HG02840 (cell line): Measurements from ENCODE around the gene HIVEP1.

ENCODE experiments used
- ATAC-seq: cut with Tn5 transposase; IDR thresholded peaks from one replicate; pipeline ENCODE4 v1.9.1; 2021; ENCODE audit warnings: mild to moderate bottlenecking, moderate library complexity, moderate number of reproducible peaks; ENCODE audit not compliant: unreplicated experiment, low FRiP score

The HIVEP1 gene

DNA sequence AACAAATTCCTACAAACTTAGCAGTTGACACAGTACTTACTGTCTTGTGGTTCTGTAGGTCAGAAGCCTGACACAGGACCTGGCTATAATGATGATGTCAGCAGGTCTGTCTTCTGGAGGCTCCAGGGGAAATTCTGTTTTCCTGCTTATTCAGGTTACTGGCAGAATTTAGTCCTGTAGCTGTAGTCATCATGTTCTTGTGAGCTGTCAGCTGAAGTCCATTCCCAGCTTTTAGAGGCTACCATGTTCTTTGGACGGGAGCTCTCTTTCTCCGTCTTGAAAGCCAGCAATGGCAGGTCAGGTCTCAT is 99.2 kb downstream of the HIVEP1 start:
- ATAC-seq: no peak

DNA sequence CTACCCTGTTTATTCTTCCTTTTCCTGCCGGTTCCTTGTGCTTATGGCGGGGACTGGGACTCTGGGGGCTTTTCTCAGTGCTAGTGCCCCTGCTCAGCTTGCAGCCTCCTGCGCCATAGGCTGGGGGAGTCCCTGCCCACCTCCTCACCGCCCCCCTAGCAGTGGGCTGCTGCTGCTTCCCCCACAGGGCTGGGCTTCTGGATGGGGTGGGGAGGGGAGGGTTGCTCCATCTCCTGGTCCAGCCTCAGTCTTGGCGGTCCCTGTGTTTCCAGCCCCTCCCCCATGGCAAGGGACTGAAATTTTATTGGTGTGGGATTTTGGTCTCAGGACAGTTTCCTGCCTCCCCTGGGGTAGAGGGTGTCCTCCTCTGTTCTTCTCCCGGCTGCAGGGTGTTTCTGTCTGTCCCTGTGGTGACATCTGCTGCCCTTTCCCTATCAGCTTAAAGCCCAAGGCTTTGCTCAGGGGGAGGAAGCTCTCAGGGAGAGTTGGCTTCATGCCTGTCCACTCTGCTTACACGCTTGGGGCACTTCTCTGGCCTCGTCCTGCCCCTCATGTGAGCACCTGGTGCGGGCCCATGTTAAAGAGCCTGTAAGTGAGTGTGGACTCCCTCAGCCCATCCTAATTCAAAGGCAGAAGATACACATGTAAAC is 100.6 kb downstream of the HIVEP1 start:
- ATAC-seq: no peak

DNA sequence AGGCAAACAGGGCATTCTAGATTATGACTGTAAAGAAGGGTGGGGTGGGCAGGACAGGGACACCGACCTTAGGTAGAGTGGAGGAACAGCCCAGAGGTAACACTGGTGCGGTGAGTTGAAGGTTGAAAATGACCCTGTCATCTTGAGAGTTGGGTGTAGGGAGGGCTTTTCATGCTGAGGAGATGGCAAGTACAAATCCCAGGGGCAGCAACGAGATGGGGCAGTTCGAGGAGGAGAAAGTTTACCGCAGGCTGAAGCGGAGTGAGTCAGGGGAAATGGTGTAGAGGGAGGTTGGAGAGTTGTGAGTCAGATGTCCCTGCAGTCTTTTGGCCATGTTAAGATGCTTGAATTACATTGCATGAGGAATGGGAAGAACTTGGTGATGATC is 101.1 kb downstream of the HIVEP1 start:
- no peak for ATAC-seq

DNA sequence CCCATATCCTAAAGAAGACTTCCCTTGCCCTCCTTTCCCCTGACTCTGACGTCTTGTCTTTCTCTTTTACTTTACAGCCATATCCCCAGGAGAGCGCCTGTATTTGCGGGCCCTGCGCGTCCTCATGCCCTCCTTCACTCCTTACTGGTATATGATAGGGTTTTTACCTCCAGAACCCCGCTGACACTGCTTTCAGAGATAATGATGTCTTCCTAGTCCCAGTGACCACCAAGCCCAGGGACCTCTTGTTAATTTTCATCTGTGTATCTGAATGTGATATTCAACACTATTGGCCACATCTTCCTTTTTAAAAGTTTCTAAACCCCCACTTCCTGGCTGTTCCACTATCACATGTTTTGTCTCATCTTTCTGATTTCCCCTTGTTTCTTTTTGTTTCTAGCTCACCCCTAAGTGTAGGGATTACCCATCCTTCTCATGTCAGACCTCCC is 102.0 kb downstream of the HIVEP1 start:
- no peak for ATAC-seq

DNA sequence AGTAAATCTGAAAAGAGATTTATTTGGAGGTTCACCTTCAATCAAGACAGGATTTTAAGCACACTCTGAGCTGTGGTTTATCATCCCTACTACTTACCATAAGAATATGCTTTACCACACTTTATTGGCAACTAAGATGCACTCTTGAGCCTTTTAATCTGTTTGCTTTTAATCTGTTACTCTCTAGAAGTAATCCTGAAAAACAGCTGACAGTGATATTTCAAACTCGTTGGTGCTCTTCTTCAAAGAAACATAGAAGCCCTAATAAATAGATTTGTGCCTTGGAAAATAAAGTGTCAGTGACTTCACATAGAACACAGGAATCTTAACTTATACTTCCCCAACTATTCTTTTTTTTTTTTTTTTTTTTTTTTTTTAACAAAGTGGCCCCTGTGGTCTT is 102.9 kb downstream of the HIVEP1 start:
- no peak for ATAC-seq

DNA sequence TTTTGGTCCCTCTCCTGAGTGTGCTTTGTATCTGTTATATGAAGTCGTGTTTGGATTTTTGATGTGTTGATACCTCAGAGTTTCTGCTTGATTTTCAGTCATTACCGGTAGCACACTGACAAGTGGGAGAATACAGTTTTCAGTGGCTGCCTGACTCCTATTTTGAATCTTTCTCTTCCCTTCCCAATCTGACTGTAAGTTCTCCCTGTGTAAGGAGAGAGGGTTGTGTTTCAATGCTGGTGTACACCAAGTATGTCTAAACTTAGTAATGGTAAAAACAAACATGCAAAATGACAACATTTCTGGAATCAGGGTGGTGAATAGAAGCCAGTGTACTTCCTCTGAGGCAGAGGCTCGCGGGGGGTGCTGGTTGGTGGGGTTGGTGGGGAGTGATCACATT is 103.4 kb downstream of the HIVEP1 start:
- ATAC-seq: no peak

- no peak for ATAC-seq
Observed at GRCh38 chr6:12116264-12116800, 104.2 kb downstream of the HIVEP1 start.

DNA sequence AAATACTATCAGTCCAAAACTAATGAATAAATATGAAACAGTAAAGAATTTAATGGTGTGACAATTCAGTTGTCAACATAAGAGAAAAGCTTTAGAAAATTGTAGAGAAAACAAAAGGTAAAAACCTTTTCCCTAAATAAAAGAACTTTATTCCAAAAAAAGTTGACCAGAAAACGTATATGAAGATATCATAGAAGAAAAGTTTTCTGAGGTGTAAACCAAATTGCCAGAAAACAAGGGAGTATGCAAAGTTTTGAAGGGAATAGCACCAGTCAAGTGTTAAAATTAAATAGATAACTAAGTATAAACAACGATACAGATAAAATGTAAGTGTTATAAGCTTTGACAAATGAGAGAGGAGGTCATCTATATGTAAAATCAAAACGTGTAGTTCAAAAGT is 104.9 kb downstream of the HIVEP1 start:
- no peak for ATAC-seq

DNA sequence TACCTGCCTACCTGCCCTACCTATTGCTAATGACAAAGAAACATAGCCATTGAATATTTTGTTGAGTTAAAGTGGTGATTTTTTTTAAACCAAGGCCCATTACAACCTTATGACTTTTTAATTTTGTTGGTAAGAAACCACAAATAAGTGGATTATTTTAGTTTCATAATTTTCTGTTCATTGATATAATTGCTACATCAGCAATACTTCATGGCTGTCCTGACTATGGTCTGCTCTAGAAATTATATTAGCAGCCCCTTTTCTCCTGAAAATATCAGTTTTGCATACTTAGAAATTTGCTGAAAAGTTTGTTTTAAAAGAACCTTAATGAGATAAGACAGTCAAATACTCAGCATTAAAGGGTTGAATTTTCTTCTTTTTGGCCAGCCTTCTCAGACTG is 106.5 kb downstream of the HIVEP1 start:
- ATAC-seq: no peak

DNA sequence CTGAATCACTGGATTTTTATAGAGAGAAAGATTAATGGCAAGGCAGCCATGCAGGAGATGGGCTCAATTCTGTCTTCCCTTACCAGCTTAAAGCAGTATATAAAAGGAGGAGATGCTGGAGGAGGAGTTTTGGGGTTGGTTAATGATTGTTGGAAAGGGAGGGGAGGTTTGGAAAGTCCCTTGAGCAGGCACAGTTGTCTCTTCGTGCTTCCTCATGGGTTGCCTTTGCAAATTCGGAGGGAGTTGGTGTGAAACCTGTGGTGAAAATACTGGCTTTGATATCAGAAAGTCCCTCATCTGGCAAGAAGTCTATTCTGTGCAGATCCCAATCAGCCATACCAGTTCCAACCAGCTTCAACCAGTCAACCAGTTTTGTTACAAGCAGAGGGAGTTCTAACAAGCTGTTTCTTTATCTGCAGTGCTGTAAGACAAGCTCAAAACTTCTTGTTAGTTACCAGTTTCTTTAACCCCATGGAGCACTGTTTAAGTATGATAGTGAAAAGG is 107.0 kb downstream of the HIVEP1 start:
- ATAC-seq: peak; percentile 60

DNA sequence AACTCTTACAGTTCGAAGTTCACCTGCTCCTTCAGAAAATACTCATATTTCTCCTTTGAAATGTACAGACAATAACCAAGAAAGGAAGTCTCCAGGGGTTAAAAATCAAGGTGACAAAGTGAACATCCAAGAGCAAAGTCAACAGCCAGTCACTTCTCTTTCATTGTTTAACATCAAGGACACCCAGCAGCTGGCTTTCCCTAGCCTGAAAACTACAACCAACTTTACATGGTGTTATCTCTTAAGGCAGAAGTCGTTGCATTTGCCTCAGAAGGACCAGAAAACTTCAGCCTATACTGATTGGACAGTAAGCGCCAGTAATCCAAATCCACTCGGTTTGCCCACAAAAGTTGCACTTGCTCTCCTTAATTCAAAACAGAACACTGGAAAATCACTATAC is 113.3 kb downstream of the HIVEP1 start:
- no peak for ATAC-seq

DNA sequence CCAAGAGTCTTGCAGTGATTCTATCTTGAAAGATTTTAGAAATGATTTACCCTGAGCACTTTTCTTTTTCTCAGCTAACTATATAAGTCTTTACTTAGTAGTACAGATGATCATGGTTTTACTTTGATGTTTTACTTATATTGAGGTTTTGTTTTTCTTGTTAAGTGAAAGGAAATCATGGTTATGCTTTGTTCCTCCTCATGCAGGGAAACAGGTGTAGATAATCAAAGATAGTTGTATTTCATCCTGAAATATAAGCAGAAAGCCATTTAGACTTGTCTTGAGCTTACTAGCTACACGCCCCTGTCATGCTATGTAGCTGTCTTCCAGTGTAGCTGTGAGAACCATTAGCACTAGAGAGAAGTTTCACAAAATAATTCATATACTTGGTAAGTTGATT is 113.9 kb downstream of the HIVEP1 start:
- ATAC-seq: no peak

DNA sequence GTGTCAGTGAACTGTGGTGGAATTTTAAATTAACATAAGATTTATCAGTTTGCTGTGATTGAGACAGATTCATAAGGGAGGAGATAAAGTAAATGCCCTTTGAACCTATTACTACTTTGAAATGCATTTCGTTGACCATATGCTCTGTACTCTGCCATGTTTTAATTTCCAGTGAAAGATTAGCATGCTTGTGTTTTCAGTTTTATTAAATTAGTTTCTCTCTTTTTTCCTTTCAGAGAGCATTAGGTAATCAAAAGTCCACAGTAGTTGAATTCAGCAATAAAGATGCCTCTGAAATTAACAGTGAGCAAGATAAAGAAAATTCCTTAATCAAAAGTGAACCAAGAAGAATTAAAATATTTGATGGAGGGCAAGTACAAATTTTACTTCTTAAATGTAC is 117.4 kb downstream of the HIVEP1 start:
- ATAC-seq: no peak

DNA sequence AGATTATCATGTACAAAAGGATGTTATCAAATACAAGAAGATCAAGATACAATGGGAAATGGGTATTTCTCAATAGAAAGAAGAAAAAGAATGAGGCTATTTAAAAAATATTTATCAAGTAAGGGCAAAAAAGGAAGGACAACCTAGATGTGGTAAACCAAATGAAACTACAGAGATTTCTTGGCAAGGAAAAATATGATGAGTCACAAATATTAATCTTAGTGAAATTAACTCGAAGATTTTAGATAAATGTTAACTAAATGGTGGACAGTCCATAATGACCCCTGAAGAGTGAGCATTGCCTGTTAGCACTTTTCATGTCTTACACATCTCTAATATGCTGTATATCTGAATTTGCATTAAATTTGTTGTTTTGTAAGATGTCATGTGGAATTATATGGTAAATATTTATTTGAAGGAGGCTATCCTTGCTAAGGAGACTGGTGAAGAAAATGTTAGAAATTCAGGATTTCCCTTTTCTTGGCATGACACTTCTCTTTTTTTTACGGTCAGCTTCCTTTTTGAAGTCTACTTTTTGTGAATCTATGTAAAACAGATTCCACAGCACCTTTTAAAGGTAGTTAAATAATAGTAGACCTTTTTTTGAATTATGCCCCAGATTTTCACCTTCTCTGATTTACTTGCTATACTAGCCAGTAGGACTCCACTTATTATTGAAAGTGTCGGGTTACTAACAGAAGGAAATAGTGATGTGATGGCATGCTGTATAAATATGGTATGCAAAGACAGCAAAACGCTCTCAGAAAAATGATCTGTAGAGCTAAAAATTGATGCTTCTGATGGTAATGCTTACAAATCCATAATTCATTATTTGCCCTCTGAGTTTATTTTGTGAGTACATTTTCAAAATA is 120.5 kb downstream of the HIVEP1 start:
- ATAC-seq: no peak

DNA sequence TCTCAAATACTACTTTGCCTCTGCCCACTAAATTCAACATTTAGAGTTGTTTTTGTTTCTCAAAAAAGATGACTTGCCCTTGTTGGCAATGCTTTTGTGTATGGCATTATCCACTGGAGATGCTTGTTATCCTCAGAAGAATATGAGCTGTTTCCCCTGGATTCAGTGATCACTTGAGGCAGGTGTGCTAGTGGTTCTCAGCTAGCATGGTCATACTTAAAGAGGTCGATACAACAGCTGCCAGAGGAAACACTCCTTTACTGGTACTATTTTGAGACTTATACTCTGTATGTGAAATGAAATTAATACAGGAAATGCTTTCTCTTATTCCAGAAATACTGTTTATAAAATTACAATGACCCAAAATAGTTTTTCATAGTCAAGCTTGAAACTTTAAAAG is 122.5 kb downstream of the HIVEP1 start:
- ATAC-seq: no peak

DNA sequence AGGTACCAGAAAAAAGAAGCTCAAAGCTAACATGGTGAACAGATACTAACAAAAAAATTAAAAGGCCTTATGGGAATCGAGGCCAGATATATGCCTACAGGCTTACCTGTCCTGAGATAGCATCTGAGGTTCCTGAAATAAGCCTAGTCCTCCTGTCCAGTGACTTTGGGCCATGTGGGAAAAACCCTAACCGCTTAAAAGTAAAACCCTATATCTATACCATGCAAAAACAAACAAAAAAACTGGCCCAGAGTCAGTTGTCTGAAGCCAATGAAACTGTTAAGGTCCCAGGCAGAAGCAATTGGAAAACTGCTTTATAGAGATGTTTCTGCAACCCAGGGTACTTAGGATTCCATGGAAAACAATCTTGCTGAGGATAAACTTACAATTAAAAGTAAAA is 122.9 kb downstream of the HIVEP1 start:
- no peak for ATAC-seq

DNA sequence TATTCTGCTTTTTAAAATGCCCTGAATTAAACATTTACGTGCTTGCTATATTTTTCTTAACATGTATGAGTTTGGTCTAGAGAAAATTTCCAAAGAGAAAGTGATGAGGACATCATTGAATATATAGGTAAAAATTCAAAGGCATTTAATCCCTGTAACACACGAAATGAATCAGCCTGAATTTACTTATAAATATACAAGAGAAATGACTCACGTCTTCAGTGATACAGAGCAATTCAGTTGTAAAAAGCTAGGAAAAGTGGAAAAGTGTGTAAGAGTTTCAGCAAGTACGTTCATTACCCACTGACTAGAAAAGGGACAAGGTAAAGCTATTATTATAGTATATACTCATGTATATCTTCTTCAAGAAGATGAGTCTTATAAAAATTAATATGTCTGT is 124.8 kb downstream of the HIVEP1 start:
- no peak for ATAC-seq

- ATAC-seq: no peak
Observed at GRCh38 chr6:12137480-12137879, 125.4 kb downstream of the HIVEP1 start.

GRCh38 chr6:12138381-12138780 is 126.3 kb downstream of the HIVEP1 start:
- no peak for ATAC-seq

GRCh38 chr6:12138936-12139335 is 126.8 kb downstream of the HIVEP1 start:
- ATAC-seq: no peak

DNA sequence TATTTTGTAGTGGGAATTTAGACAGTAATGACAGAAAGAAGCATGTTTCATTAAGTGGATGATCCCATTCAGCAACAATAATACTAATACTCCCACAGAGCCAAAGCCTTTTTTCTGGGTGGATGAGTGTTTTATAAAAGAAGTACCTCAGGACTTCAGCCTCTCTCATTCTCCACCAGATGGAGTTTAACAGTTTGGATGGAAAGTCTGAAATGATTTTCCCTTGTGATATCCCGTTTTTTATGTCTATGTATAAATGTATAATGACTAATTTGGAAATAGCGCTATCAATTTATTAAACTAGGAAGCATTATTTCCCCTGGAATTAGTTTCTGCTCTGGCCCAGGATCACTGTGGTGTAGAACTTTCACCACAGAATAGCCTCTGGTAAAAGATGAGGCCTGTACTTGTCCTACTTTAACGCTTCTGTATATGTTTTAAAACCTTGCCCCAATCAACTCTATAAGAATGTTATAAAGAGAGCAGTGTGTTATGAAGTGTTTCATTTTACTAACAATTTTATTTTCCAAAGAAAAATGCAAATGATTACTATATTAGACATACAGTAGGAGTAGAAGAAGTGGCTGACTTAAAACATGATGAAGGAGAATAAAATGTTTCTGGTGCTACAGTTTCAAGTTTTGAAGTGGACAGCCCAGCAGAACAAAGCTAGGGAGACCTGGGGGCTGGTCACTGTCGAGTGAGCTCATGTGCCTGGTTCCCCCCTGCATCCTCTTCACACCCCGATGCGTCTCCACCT is 135.6 kb downstream of the HIVEP1 start:
- no peak for ATAC-seq
